Stimulated activated naive CD8-positive, alpha-beta T cell treated with anti-CD3 and anti-CD28 coated beads, Interleukin-15, Interleukin-2, amounts not matched to agents 100 ng/mL and 50 ng/mL, for 24 hours (primary cell): ENCODE results near the gene MET.
"Not testable (repeated sequence)": the region's sequence is repeated elsewhere in the genome, so short reads cannot be mapped to it uniquely, and the experiment has no call there.

Experiments
- H3K27ac Mint-ChIP-seq: one replicate; pipeline ENCODE4 v1.8.0; 2021; ENCODE audit warnings: mild to moderate bottlenecking, mixed read lengths
- H3K27me3 Mint-ChIP-seq: one replicate; pipeline ENCODE4 v1.8.0; 2021; ENCODE audit warnings: mixed read lengths
- H3K36me3 Mint-ChIP-seq: one replicate; pipeline ENCODE4 v1.8.0; 2021; ENCODE audit warnings: low read depth, mixed read lengths
- H3K4me1 Mint-ChIP-seq: one replicate; pipeline ENCODE4 v1.8.0; 2021; ENCODE audit warnings: low read depth, mixed read lengths
- H3K4me3 Mint-ChIP-seq: one replicate; pipeline ENCODE4 v1.8.0; 2021; ENCODE audit warnings: mild to moderate bottlenecking, mixed read lengths
- H3K9me3 Mint-ChIP-seq: one replicate; pipeline ENCODE4 v1.8.0; 2021; ENCODE audit warnings: mixed read lengths

Gene MET

GRCh38 chr7:116671681-116672595, at the start of gene MET:
Gene MET (plus strand): TSS chr7:116672196. CDS start chr7:116699085, 26,889 bp downstream.
- Mint-ChIP-seq H3K4me1 (peaks cover 6% of the 10 kb centered on the region), H3K36me3 (no peaks in the 10 kb centered on the region), H3K9me3 (no peaks in the 10 kb centered on the region), H3K4me3 (peak within 1 kb of the TSS; percentile 71), H3K27me3 (peaks cover 81% of the 10 kb centered on the region), H3K27ac (no peak within 1 kb of the TSS)

- Mint-ChIP-seq H3K27ac (no peak overlapping the region), H3K9me3 (no peaks in the 10 kb centered on the region), H3K27me3 (peaks cover 29% of the 10 kb centered on the region), H3K4me1 (peaks cover 4% of the 10 kb centered on the region), H3K4me3 (no peak overlapping the region), H3K36me3 (no peaks in the 10 kb centered on the region)
These were observed 45.1 kb upstream of the MET start for GRCh38 chr7:116626886-116627285.

DNA sequence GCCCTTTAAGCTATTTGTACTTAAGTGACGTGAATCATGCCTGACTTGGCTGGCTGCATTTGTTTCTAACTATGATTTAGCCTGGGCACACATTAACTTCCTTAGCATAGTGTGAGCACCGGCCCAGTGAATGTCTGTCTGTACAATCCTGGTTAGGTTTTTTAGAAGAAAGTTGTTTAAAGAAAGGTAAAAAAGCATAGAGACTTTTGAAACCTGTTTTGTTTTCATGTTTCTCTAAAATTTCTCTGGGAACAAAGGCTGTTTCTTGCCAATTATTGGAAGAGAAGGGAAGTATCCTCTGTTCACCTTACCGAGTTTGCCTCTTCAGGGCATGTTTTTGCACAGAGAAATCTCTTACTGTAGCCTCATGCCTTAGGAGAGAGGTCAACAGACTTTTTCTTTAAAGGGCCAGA, 42.9 kb upstream of the MET start:
- H3K27ac Mint-ChIP-seq: no peak overlapping the region
- H3K36me3 Mint-ChIP-seq: no peaks in the 10 kb centered on the region
- H3K27me3 Mint-ChIP-seq: peaks cover 34% of the 10 kb centered on the region
- peaks cover 4% of the 10 kb centered on the region for H3K4me1 Mint-ChIP-seq
- no peaks in the 10 kb centered on the region for H3K9me3 Mint-ChIP-seq
- H3K4me3 Mint-ChIP-seq: no peak overlapping the region

- H3K4me1 Mint-ChIP-seq: peaks cover 4% of the 10 kb centered on the region
- H3K27ac Mint-ChIP-seq: no peak overlapping the region
- H3K4me3 Mint-ChIP-seq: no peak overlapping the region
- H3K27me3 Mint-ChIP-seq: peaks cover 34% of the 10 kb centered on the region
- H3K36me3 Mint-ChIP-seq: no peaks in the 10 kb centered on the region
- no peaks in the 10 kb centered on the region for H3K9me3 Mint-ChIP-seq
These were observed 41.6 kb upstream of the MET start for GRCh38 chr7:116630357-116630756.

GRCh38 chr7:116630932-116631671, 40.9 kb upstream of the MET start:
- H3K27me3 Mint-ChIP-seq: peaks cover 31% of the 10 kb centered on the region
- H3K36me3 Mint-ChIP-seq: no peaks in the 10 kb centered on the region
- no peak overlapping the region for H3K27ac Mint-ChIP-seq
- no peaks in the 10 kb centered on the region for H3K9me3 Mint-ChIP-seq
- no peak overlapping the region for H3K4me3 Mint-ChIP-seq
- H3K4me1 Mint-ChIP-seq: peaks cover 4% of the 10 kb centered on the region

DNA sequence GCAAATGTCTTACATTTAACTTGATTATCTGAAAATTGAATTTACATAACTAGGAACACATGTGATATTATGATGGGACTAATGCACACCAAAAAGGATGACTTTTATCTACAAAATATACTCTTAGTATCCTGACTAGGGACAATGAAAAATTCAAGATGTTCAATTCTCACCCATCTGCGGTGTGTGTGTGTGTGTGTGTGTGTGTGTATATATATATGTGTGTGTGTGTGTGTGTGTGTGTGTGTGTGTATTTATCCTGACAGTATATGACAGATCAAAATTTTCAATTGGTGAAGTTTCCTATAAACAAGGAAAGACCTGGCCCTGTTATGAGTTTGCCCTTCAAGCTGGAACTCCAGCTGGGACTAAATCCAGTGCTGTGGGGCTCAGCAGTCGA, 40.3 kb upstream of the MET start:
- Mint-ChIP-seq H3K36me3 (no peaks in the 10 kb centered on the region), H3K4me1 (peaks cover 4% of the 10 kb centered on the region), H3K27ac (no peak overlapping the region), H3K4me3 (no peak overlapping the region), H3K27me3 (peaks cover 25% of the 10 kb centered on the region), H3K9me3 (no peaks in the 10 kb centered on the region)

DNA sequence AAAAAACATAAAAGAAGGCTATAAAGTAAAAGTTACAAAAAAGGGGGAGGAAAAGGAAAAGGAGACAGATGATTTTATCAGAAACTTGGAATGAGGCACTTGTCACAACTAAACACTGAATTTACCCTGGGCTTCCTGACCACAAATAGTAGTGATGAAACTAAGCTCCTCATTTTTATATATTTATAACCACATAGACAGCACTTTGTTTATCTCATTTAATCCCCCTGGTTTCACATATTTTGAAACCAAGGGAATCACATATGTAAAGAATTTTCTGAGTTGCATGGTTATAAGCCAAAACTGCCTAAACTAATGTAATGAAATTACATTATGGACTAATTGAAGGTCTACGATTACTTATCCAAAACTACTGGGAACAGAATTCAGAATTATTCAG, 39.6 kb upstream of the MET start:
- Mint-ChIP-seq H3K36me3 (no peaks in the 10 kb centered on the region), H3K9me3 (no peaks in the 10 kb centered on the region), H3K27me3 (peaks cover 23% of the 10 kb centered on the region), H3K4me3 (no peak overlapping the region), H3K27ac (no peak overlapping the region), H3K4me1 (peaks cover 4% of the 10 kb centered on the region)

DNA sequence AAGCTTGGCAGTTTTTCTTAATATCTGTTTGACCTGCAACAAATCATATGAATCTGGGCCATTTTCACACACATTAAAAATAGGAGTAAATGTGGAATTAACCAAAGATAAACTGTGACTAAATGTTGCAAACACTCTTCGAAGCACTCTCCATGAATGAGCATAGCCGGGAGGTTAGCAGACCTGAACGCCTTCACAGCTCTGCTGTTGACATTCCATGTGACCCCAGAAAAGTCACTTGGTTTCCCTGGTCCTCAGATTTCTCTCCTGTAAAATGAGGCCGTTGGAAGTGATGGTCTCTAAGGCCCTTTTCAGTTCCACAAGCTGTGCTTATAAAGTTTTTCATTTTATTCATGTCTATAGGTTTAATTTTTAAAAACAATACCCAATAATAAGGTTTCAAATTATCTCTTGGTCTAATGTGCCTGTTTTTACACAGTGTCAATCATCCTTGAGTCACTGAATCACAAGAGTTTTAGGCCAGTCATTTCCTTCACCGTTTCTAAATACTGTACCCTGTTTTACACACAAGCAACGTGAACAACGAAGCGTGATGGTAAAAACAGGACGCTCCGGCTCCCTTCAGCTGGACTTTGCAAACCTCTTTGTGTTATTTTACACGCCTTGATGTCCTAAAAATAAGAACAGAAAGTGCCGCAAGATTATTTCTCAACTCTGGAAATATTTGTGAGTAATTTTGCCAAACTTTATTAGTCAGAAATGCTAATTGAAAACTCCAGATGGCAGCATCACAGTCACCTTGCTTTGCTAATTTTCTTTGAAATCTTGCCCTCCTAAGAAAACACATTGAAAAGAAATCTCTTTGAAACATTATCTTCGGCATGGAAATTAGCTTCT, 38.6 kb upstream of the MET start:
- H3K4me3 Mint-ChIP-seq: no peak overlapping the region
- H3K27ac Mint-ChIP-seq: no peak overlapping the region
- H3K9me3 Mint-ChIP-seq: no peaks in the 10 kb centered on the region
- H3K4me1 Mint-ChIP-seq: peaks cover 4% of the 10 kb centered on the region
- peaks cover 18% of the 10 kb centered on the region for H3K27me3 Mint-ChIP-seq
- H3K36me3 Mint-ChIP-seq: no peaks in the 10 kb centered on the region

DNA sequence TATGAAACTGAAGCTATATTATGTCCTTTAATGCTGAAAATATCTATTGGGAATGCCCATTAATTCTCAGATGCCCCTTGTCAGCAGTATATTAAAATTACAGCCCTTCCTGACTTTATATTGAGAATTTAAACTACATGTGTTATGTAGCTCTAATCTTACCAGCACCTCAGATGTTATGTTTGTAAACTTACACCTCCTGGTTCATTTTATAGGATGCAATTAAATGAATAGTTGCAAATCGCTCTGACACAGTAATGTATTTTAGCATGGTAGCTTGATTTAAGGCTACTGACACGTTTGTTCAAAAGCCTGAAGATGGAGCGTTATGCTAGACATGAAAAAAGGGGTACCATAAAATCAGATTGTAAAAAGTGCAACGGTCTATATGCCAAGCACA, 35.0 kb upstream of the MET start:
- H3K36me3 Mint-ChIP-seq: no peaks in the 10 kb centered on the region
- H3K4me1 Mint-ChIP-seq: no peaks in the 10 kb centered on the region
- no peak overlapping the region for H3K27ac Mint-ChIP-seq
- H3K9me3 Mint-ChIP-seq: no peaks in the 10 kb centered on the region
- H3K4me3 Mint-ChIP-seq: no peak overlapping the region
- H3K27me3 Mint-ChIP-seq: peaks cover 7% of the 10 kb centered on the region

- H3K4me3 Mint-ChIP-seq: not testable (repeated sequence)
These were observed 33.4 kb upstream of the MET start for GRCh38 chr7:116638592-116638991.

GRCh38 chr7:116641551-116642153, 30.3 kb upstream of the MET start:
- Mint-ChIP-seq H3K27me3 (peaks cover 17% of the 10 kb centered on the region), H3K4me1 (no peaks in the 10 kb centered on the region), H3K4me3 (no peak overlapping the region), H3K36me3 (no peaks in the 10 kb centered on the region), H3K9me3 (no peaks in the 10 kb centered on the region), H3K27ac (no peak overlapping the region)

More at GRCh38 chr7:116638592-116638991, 33.4 kb upstream of the MET start:
- H3K4me1 Mint-ChIP-seq, H3K9me3 Mint-ChIP-seq, H3K27me3 Mint-ChIP-seq, H3K27ac Mint-ChIP-seq, H3K36me3 Mint-ChIP-seq: not testable (repeated sequence)

- not testable (repeated sequence) for H3K4me3 Mint-ChIP-seq, H3K9me3 Mint-ChIP-seq, H3K4me1 Mint-ChIP-seq, H3K27ac Mint-ChIP-seq, H3K36me3 Mint-ChIP-seq
- peaks cover 15% of the 10 kb centered on the region for H3K27me3 Mint-ChIP-seq
These were observed 28.8 kb upstream of the MET start for GRCh38 chr7:116643148-116643547.

DNA sequence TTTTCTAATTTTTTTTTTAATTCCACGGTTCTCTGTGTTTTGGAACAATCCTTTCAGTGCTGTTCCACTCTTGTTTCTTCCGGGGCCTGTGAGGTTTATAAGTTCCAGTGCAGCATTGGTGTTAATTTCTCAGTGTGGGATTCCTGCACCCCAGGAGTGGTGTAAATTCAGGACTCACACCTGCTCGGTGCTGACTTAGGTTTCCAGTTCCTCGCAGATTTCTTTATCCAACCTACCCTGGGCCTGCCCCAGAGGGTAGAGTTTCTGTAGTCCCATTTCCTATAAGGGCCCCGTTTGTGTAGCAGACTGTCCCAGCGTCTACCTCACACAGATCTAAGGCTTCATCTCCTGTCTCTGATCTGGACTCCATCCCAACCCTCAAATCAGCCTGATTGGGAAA, 27.4 kb upstream of the MET start:
- Mint-ChIP-seq H3K9me3 (no peaks in the 10 kb centered on the region), H3K4me3 (no peak overlapping the region), H3K36me3 (no peaks in the 10 kb centered on the region), H3K4me1 (no peaks in the 10 kb centered on the region), H3K27me3 (peaks cover 22% of the 10 kb centered on the region), H3K27ac (no peak overlapping the region)

DNA sequence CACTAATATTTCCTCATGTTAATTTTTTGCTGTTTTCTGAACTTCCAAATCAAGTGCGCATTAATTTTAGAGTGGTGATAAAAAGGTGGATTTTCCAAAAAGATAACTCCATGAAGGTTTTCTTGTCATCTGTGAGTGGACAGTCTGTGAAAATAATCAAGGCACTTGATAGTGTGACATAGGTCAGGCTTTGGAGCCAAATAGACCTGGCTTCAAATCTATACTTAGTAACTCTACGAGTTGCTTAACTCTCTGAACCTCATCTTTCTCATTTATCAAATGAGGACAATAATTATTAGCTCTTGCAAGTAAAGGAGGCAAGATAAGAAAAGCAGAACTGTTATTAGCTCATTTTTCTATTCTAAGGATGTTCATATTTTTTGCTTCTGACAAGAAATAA, 24.7 kb upstream of the MET start:
- H3K27me3 Mint-ChIP-seq: peaks cover 32% of the 10 kb centered on the region
- H3K4me3 Mint-ChIP-seq: no peak overlapping the region
- H3K9me3 Mint-ChIP-seq: no peaks in the 10 kb centered on the region
- no peaks in the 10 kb centered on the region for H3K36me3 Mint-ChIP-seq
- H3K27ac Mint-ChIP-seq: no peak overlapping the region
- H3K4me1 Mint-ChIP-seq: no peaks in the 10 kb centered on the region
